GM23248 (cell line): ENCODE data around the gene AAGAB. TPM values are rescaled to one million over a fixed set of nuclear protein-coding genes. Genes with fewer than 3 reads are reported as not detected.
"Not testable (repeated sequence)": the region's sequence is repeated elsewhere in the genome, so short reads cannot be mapped to it uniquely, and the experiment has no call there.

Experiments
- DNase-seq: peaks from one replicate; pipeline ENCODE4 v3.0.0-alpha.2; 2015
- H2AFZ ChIP-seq: fragments of 200-600 bp; sonication (generic); 2 replicates; pipeline ENCODE4 v1.6.1; 2016; ENCODE audit warnings: antibody characterized with exemption
- H3F3A ChIP-seq: fragments of 200-600 bp; sonication (generic); 2 replicates; pipeline ENCODE4 v1.6.1; 2016; ENCODE audit warnings: mild to moderate bottlenecking, antibody characterized with exemption, mixed run types; ENCODE audit not compliant: insufficient read depth
- H3K27ac ChIP-seq: fragments of 200-600 bp; sonication (generic); 2 replicates; pipeline ENCODE4 v1.5.1; 2016; ENCODE audit warnings: mild to moderate bottlenecking
- H3K27me3 ChIP-seq: fragments of 200-600 bp; sonication (generic); replicated peaks from 2 replicates; pipeline ENCODE4 v1.6.1; 2016; ENCODE audit warnings: mild to moderate bottlenecking; ENCODE audit not compliant: insufficient read depth
- H3K36me3 ChIP-seq: fragments of 200-600 bp; sonication (generic); 2 replicates; pipeline ENCODE4 v1.6.1; 2016; ENCODE audit warnings: low read depth, mild to moderate bottlenecking
- H3K4me1 ChIP-seq: fragments of 200-600 bp; sonication (generic); 2 replicates; pipeline ENCODE4 v1.6.1; 2016; ENCODE audit warnings: mild to moderate bottlenecking; ENCODE audit not compliant: insufficient read depth
- H3K4me2 ChIP-seq: fragments of 200-600 bp; sonication (generic); one replicate; pipeline ENCODE4 v1.6.1; 2016; ENCODE audit warnings: mild to moderate bottlenecking; ENCODE audit not compliant: unreplicated experiment
- H3K4me3 ChIP-seq: fragments of 200-600 bp; sonication (generic); 2 replicates; pipeline ENCODE4 v1.5.1; 2016; ENCODE audit warnings: mild to moderate bottlenecking
- H3K79me2 ChIP-seq: fragments of 200-600 bp; sonication (generic); 2 replicates; pipeline ENCODE4 v1.6.1; 2016; ENCODE audit warnings: mild to moderate bottlenecking; ENCODE audit not compliant: insufficient read depth
- H3K9ac ChIP-seq: fragments of 200-600 bp; sonication (generic); 2 replicates; pipeline ENCODE4 v1.6.1; 2016; ENCODE audit warnings: mild to moderate bottlenecking
- H3K9me2 ChIP-seq: fragments of 200-600 bp; sonication (generic); 2 replicates; pipeline ENCODE4 v1.6.1; 2016; ENCODE audit warnings: mixed run types, mild to moderate bottlenecking, moderate library complexity; ENCODE audit not compliant: insufficient read depth
- H3K9me3 ChIP-seq: fragments of 200-600 bp; sonication (generic); one replicate; pipeline ENCODE4 v1.6.1; 2017; ENCODE audit warnings: low read depth
- H4K20me1 ChIP-seq: fragments of 200-600 bp; sonication (generic); 2 replicates; pipeline ENCODE4 v1.6.0; 2016; ENCODE audit not compliant: insufficient read depth
- EZH2 ChIP-seq: fragments of 200-600 bp; sonication (generic); IDR thresholded peaks from 2 replicates; pipeline ENCODE4 v1.6.1; 2018; ENCODE audit warnings: antibody characterized with exemption, mild to moderate bottlenecking; ENCODE audit not compliant: insufficient read depth, poor library complexity, severe bottlenecking
- EZH2phosphoT487 ChIP-seq: fragments of 200-600 bp; sonication (generic); IDR thresholded peaks from 2 replicates; pipeline ENCODE4 v1.6.1; 2018; ENCODE audit warnings: antibody characterized with exemption, moderate library complexity, mild to moderate bottlenecking, low read depth; ENCODE audit not compliant: insufficient read depth
- WGBS, 2 experiments: methylation state at CpG; one replicate each; pipeline ENCODE4 v1.1.6; 2015 to 2017; ENCODE audit warnings: low lambda C conversion rate in 2 of 2, low coverage in 1 of 2; ENCODE audit errors: missing lambda C conversion rate in 2 of 2; 5-methylcytosine and 5-hydroxymethylcytosine counted together
- in situ Hi-C: fragments of 300-500 bp; cut with MboI; formaldehyde crosslinking; loops from 2 replicates; pipeline ENCODE4 v1.15.0; 2020
- polyA plus RNA-seq: library from polyadenylated mRNA; unstranded; fragments of >200 nt; fragmentation: Nextera tagmentation; extraction: Ambion mirVana; gene quantifications from 2 replicates; pipeline ENCODE4 v1.2.1, GENCODE V29; 2016
- total RNA-seq: library from RNA; depleted of rRNA; stranded (reverse); fragments of >200 nt; shearing (Covaris generic); gene quantifications from 2 replicates; pipeline ENCODE4 v1.2.3, GENCODE V29; 2014

Gene AAGAB
- total and polyA plus RNA-seq, 2 experiments from 2014 or later = 40.9 to 43.3 TPM

DNA sequence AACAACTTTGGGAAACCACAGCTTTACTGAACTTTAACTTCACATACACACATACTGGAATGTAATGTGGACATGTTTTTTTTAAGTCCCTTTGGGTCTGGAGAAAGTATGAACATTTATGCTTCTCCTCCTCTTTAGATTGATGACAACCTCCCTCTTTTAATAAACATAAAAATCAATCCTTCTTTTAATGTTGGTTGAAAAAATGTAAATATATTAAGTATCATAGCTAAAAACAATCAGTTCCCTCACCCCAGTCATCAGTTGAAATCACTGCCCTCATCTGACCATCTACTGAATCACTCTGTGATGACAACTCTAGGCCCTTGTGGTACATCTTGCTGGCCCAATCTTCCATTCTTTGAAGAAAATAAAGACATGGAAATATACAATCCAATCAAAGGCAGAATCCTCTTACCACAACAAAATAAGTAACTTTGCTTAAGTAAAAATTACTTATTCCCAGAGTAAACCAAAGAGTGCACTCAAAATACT, 6.4 kb downstream of the AAGAB start:
- DNase-seq = peak; percentile 61
- H3K4me1 ChIP-seq = peaks cover 29% of the 10 kb centered on the region
- H3K27me3 ChIP-seq = no peaks in the 10 kb centered on the region
- no peaks in the 10 kb centered on the region for H4K20me1 ChIP-seq
- peak overlapping the region; percentile 36 for H3K27ac ChIP-seq
- H3K9ac ChIP-seq = no peak overlapping the region
- peak overlapping the region; percentile 21 for H3K4me2 ChIP-seq
- peaks cover 100% of the 10 kb centered on the region for H3K79me2 ChIP-seq
- TF ChIP-seq EZH2 = no peak
- no peak for TF ChIP-seq EZH2phosphoT487
- H3K4me3 ChIP-seq = no peak overlapping the region
- no peaks in the 10 kb centered on the region; the same call in 1 of the 2 replicates for H3K36me3 ChIP-seq
- no peak overlapping the region for H2AFZ ChIP-seq
- peaks cover 23% of the 10 kb centered on the region for H3F3A ChIP-seq
- in situ Hi-C loops = no loop called here
- H3K9me3 ChIP-seq = no peaks in the 10 kb centered on the region
- H3K9me2 ChIP-seq = no peaks in the 10 kb centered on the region

DNA sequence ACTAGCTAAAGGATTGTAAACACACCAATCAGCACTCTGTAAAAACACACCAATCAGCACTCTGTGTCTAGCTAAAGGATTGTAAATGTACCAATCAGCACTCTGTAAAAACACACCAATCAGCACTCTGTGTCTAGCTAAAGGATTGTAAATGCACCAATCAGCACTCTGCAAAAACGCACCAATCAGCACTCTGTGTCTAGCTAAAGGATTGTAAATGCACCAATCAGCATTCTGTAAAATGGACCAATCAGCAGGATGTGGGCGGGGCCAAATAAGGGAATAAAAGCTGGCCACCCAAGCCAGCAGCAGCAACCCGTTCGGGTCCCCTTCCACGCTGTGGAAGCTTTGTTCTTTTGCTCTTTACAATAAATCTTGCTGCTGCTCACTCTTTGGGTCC, 7.9 kb downstream of the AAGAB start:
- H3K36me3 ChIP-seq, H4K20me1 ChIP-seq, H3K9me2 ChIP-seq, H3K9me3 ChIP-seq, H3K4me2 ChIP-seq, H3K27me3 ChIP-seq, H3K27ac ChIP-seq, H2AFZ ChIP-seq, H3K4me3 ChIP-seq, H3K9ac ChIP-seq, DNase-seq, in situ Hi-C loops: not testable (repeated sequence)
- Histone ChIP-seq H3F3A (peaks cover 29% of the 10 kb centered on the region), H3K79me2 (peaks cover 97% of the 10 kb centered on the region), H3K4me1 (peaks cover 29% of the 10 kb centered on the region)
- WGBS, 2 experiments = 96 to 97% methylated on average over 5 of the region's 5 CpGs

DNA sequence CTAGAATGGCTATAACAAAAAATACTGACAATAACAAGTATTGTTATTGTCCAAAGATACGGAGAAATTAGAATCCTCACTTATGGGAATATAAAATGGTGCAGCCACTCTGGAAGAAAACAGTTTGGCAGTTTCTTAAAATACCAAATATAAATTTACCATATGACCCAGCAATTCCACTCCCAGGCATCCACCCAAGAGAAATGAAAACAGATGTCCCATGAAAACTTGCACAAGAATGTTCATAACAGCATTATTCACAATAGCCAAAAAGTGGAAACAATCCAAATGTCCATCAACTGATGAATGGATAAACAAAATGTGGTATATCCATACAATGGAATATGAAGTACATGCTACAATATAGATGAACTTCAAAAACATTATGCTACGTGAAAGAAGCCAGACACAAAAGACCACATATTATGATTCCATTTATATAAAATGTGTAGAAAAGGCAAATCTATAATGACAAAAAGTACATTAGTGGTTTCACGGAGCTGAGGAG, 9.4 kb downstream of the AAGAB start:
- H3K4me2 ChIP-seq = no peak overlapping the region
- WGBS, 2 experiments = 86 to 87% methylated on average over 3 of the region's 3 CpGs

DNA sequence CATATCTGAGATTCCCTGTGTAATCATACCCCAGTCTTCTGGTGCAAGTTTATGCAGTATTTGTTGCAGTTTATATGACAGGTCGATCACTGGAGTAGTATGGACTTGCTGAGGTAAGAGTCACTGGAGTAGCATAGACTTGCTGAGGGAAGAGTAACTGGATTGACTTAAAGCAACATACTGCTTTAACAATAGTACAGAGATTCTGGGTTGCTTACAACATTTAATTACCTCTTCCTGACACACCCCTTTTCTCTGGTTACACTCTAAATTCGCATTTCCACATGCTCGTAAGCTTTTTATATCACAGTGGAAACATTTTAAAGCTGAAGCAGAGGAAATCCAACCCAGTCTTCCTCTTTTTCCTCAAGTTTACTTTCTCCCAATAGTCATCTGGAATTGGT, 11.8 kb downstream of the AAGAB start:
- in situ Hi-C loops = no loop called here
- Histone ChIP-seq H3K4me3 (no peak overlapping the region), H3K9me3 (no peaks in the 10 kb centered on the region), H3K9ac (no peak overlapping the region), H3K4me1 (peaks cover 33% of the 10 kb centered on the region), H3K4me2 (peak overlapping the region; percentile 22), H3K36me3 (no peaks in the 10 kb centered on the region), H3K79me2 (peaks cover 97% of the 10 kb centered on the region), H2AFZ (no peak overlapping the region), H3K27me3 (no peaks in the 10 kb centered on the region), H3F3A (peaks cover 15% of the 10 kb centered on the region), H4K20me1 (no peaks in the 10 kb centered on the region), H3K9me2 (no peaks in the 10 kb centered on the region), H3K27ac (no peak overlapping the region)
- TF ChIP-seq EZH2phosphoT487 = no peak
- TF ChIP-seq EZH2 = no peak
- peak; percentile 53 for DNase-seq
- 15% methylated on average over 3 of the region's 3 CpGs for WGBS, 2 experiments

More for the DNA sequence above, 9.4 kb downstream of the AAGAB start:
- Histone ChIP-seq H3K36me3 (no peaks in the 10 kb centered on the region; the same call in 1 of the 2 replicates), H3K79me2 (peaks cover 97% of the 10 kb centered on the region), H3K9me3 (no peaks in the 10 kb centered on the region), H4K20me1 (no peaks in the 10 kb centered on the region), H3F3A (peaks cover 29% of the 10 kb centered on the region), H3K9me2 (no peaks in the 10 kb centered on the region), H3K4me1 (peaks cover 34% of the 10 kb centered on the region), H2AFZ (no peak overlapping the region), H3K4me3 (no peak overlapping the region), H3K9ac (no peak overlapping the region), H3K27ac (0 out of 2 replicates have a peak overlapping the region, but pooled peaks have one; percentile 14), H3K27me3 (no peaks in the 10 kb centered on the region)
- in situ Hi-C loops = no loop called here
- no peak for TF ChIP-seq EZH2
- no peak for TF ChIP-seq EZH2phosphoT487
- peak; percentile 62 for DNase-seq
